Amygdala (tissue), 56 donors: Measurements from ENCODE around the gene RNU5B-1.
"Not testable (repeated sequence)": the region's sequence is repeated elsewhere in the genome, so short reads cannot be mapped to it uniquely, and the experiment has no call there.

ENCODE experiments used
- DNase-seq, 56 donors: peaks; one replicate each; lab custom pipeline; 2025; lab: John Stamatoyannopoulos, UW

The RNU5B-1 gene

GRCh38 chr15:65338823-65339222 is 34.3 kb downstream of the RNU5B-1 start:
- no peak for DNase-seq

- no peak for DNase-seq
Measured at GRCh38 chr15:65339416-65339815, 34.9 kb downstream of the RNU5B-1 start.

DNA sequence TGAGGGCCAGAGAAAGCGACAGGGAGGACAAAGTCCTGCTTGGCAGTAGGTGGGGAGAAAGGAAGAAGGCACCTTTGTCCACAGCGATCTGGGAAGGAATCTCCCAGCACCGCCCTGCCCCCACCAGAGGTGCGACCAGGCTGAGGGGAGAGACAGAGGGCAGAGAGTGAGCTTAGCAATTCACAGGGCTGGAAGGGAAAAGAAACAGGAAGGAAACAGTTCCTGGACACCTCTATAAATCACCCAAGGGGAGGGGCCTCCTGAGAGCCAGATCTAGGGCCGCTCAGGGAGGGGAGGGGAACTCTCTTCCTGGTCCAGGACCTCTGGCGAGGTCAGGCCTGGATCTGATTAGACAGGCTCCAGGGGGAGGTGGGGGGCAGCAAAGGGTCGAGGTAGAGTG is 35.4 kb downstream of the RNU5B-1 start:
- no peak for DNase-seq

- DNase-seq: no peak
Measured at GRCh38 chr15:65342493-65342892, 38.0 kb downstream of the RNU5B-1 start.

- no peak for DNase-seq
Measured at GRCh38 chr15:65343374-65343981, 39.0 kb downstream of the RNU5B-1 start.

- DNase-seq: no peak
Measured at GRCh38 chr15:65344214-65344913, 39.9 kb downstream of the RNU5B-1 start.

DNA sequence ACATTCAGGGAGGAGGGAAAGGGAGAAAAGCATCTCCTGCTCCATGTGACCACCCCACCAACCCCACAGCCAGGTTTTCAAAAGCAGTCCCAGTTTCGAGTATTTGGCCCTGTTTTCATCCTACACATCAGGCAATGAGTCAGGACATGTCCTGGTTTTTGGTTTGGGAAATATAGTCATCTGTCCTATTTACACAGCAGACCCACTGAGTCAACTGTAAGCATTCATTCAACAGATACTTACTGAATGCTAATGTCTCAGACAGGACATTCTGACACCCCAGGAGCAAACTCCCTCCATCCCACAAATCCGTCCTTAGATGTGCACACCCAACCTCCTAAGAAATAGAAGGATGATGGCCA is 40.4 kb downstream of the RNU5B-1 start:
- no peak for DNase-seq

DNA sequence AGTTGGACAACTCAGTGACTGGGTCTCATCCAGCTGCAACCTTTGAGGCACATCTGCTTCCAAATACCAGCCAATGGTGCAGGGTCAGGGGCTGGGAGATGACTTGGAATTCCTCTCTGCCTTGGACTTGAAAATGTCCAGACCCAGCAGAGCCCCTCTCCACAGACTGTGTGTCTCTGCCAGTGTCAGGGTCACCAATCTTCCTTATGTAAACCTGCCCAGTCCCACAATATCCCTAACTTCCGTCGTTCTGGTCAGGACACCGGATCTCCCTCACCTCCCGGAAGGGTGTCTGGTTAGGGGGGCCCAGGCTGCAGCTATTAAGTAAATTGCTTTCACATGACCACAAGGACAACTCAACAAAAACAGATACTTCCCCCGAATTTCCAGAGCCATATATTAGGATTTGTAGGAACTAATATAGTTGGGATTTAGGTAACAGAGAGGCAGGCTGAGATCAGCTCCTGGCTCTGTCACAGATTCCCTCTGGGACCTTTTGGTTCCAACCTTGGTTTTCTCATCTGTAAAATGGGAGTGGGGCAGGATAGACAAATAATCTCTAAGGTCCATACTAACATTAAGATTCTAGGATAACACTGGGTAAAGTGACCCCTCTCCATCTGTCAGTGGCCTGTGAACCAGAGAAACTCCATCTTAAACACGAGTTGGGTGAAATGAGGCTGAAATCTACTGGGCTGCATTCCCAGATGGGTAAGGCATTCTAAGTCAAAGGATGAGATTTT is 42.5 kb downstream of the RNU5B-1 start:
- DNase-seq: no peak

- DNase-seq: not testable (repeated sequence)
Measured at GRCh38 chr15:65347756-65348155, 43.3 kb downstream of the RNU5B-1 start.

- DNase-seq: no peak
Measured at GRCh38 chr15:65349338-65349737, 44.9 kb downstream of the RNU5B-1 start.

- DNase-seq: not testable (repeated sequence)
Measured at GRCh38 chr15:65351972-65352371, 47.5 kb downstream of the RNU5B-1 start.
